HG03039 (cell line): ENCODE measurements around the gene MMP2.

Source experiments
- ATAC-seq: cut with Tn5 transposase; IDR thresholded peaks from one replicate; pipeline ENCODE4 v1.9.1; 2021; ENCODE audit warnings: mild to moderate bottlenecking, moderate library complexity; ENCODE audit not compliant: unreplicated experiment

MMP2 gene

DNA sequence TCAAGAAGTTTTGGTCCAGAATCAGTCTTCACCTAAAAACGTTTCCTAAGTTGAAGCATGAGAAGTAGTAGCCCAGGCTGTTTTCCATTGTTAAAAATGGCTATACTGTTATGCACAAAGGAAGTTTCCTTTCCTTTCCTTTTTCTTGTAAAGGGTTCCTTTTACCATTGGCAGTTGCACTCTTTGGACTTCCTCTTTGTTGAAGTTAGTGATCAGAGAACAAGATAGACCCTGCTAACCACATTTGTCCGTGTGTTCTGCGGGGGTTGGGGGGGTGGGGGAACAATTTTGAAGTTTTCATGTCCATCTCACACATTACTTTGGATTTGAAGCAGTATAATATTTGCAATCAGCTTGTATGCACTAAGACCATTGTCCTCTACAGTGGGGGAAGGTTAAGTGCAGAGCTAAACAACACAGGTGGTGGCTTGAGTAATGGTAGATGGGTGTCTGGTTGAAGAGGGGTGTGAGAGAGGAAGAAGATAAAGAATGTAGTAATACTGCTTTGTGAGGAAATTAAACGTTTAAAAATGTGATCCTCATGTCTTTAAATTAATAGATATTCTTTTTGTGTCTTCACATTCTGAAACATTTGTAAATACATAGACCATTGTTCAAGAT, 31.3 kb downstream of the MMP2 start:
- no peak for ATAC-seq

DNA sequence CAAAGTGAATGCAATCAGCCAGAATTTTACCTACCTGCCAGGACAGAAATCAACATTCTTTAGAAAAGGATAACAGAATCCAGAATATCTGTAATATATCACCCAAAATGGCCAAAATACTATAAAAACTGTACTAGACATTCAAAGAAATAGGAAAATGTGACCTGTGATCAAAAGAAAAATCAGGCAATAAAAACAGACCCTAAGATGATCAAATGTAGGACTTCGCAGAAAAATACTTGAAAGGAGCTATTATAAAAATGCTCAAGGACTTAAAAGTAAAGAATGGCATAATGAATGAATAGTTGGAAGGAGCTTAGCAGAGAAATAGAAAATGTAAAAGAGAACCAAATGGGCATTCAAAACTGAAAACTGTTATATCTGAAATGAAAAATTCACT, 33.9 kb downstream of the MMP2 start:
- ATAC-seq, result no peak

GRCh38 chr16:55513616-55514015, 34.6 kb downstream of the MMP2 start:
- ATAC-seq, result no peak

- ATAC-seq, result no peak
Observed at GRCh38 chr16:55515111-55515510, 36.1 kb downstream of the MMP2 start.

GRCh38 chr16:55521792-55522191, 42.8 kb downstream of the MMP2 start:
- no peak for ATAC-seq

GRCh38 chr16:55526441-55526840, 47.4 kb downstream of the MMP2 start:
- ATAC-seq, result no peak

DNA sequence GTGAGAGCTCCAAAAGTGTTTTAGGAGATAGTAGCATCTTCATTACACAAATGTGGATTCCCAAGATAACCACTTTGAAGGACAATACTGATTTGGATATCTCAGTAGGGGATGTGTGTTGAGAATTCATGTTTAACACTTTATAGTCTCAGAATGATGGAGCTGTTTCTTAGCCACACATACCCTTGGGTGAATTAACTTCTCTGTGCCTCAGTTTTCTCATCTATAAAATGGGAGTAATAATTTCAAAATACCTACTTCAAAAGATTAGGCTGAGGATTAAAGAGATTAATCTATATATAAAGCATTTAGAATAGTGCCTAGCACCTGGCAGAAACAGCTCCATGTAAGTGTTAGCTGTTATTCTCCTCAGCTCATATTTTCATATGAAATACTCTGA, 48.9 kb downstream of the MMP2 start:
- no peak for ATAC-seq

DNA sequence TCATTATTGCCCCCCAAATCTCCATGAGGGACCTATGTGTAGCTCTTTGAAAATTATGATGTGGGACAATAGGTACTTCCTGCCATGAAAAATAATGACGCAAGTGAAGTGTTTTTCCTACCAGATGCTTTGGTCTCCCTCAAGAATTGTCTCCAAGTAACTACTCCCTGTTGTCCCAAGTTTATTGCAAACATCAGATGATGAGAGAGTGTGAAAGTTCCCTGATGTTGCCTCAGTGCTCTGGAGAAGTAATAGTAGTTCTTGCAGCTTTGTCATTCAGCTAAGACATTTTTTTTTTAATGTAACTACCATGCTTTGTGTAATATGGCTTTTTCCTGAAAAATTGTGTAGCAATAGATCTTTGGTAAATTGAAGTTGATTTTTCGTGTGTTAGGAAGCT, 50.0 kb downstream of the MMP2 start:
- ATAC-seq, result no peak

DNA sequence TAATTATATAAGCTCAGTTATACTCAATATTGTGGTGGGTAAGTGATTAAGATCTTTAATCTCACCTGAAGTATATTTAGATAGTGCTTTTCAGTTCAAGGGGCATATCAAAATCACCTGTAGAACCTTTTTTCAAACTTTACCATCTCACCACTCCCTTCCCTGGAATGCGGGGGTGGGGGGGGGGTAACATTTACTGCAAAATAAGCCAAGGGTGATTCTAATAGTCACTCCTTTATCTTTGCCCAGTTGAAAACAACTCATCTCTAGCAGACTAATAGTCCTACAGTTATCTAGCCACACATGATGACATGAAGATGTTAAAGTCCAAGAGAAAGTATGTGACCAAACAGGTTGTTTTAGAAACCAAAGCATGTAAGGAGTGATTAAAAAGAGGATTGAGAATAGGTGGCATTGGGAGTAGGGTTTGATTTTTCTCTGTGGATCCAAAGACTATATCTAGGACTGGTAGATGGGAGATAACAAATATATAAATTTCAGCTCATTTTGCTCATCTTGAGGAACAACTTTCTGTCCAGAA, 51.4 kb downstream of the MMP2 start:
- no peak for ATAC-seq

DNA sequence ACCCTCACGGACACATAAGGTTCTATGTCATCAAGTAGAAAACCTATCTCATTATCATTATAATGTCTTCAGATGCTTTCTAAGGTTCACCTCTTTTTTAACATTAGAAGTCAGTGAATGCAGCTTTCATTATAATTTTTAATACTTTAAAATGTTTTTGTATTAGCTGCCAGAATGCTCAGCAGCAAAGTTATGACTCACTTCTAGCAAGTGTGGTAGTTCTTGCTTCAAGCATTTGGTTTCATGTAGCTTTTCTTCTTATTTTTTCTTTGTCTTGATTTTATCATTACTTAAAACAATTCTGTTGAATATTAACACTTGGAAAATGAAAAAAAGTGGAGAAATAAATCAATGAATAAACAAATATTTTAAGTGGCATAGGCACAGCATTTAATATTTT, 53.2 kb downstream of the MMP2 start:
- no peak for ATAC-seq

- no peak for ATAC-seq
Observed at GRCh38 chr16:55534756-55535155, 55.8 kb downstream of the MMP2 start.

- no peak for ATAC-seq
Observed at GRCh38 chr16:55539049-55539448, 60.1 kb downstream of the MMP2 start.

- no peak for ATAC-seq
Observed at GRCh38 chr16:55539488-55539887, 60.5 kb downstream of the MMP2 start.

GRCh38 chr16:55540221-55540620, 61.2 kb downstream of the MMP2 start:
- no peak for ATAC-seq

GRCh38 chr16:55542459-55543082, 63.6 kb downstream of the MMP2 start:
- ATAC-seq, result no peak

- ATAC-seq, result no peak
Observed at GRCh38 chr16:55543472-55543871, 64.5 kb downstream of the MMP2 start.

GRCh38 chr16:55552621-55553020, 73.6 kb downstream of the MMP2 start:
- no peak for ATAC-seq

DNA sequence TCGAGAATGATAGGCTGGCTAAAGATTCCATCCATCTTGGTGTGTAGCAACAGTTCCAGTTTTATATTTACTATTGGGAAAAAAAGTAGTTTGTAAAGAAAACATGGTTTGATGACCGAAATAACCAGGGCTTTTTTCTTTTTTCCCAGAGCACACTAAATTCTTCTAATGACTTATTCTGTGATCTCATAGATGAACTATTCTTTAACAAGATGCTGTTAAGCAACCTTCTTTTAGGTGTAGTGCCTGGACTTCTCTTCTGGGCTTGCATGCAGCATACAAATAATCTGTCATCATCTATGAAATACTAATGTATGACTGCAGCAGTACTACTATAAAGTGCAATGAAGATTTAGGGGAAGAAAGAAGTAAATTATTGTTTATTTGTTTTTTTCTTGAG, 76.4 kb downstream of the MMP2 start:
- no peak for ATAC-seq
